Measurements from ENCODE around the gene CCDC89.

Gene CCDC89

GRCh38 chr11:85685125-85685819 is 723 bp downstream of the CCDC89 start:
- Histone ChIP-seq H3K36me3 (peaks cover 0 to 3% (median 0%) of the 10 kb centered on the region in 3 donors), H3K9me3 (no peaks in the 10 kb centered on the region), H3K27me3 (no peaks in the 10 kb centered on the region), H3K27ac (peak overlapping the region; percentile 74 to 80), H3K4me3 (peak overlapping the region; percentile 49 to 58), H3K4me1 (peaks cover 0 to 25% (median 10%) of the 10 kb centered on the region in 4 donors)
- TF ChIP-seq CTCF (IDR thresholded peaks at IDR 0.05), result no peak
- intact Hi-C loops (cut with DNase I; ENCODE audit: low total_unique reads), result no loop called here
- DNase-seq, result no peak

- Histone ChIP-seq H3K4me3 (peak overlapping the region; percentile 54 to 65), H3K27ac (peak overlapping the region; percentile 42 to 52), H3K36me3 (no peaks in the 10 kb centered on the region), H3K9me3 (no peaks in the 10 kb centered on the region), H3K4me1 (peaks cover 0 to 25% (median 10%) of the 10 kb centered on the region in 4 donors), H3K27me3 (no peaks in the 10 kb centered on the region)
- no peak for TF ChIP-seq CTCF (IDR thresholded peaks at IDR 0.05)
- intact Hi-C loops (cut with DNase I; ENCODE audit: low total_unique reads), result no loop called here
- peak; percentile 48 to 79 for DNase-seq
Observed at GRCh38 chr11:85682330-85683305, 3.4 kb downstream of the CCDC89 start.

GRCh38 chr11:85680897-85681296 is 5.1 kb downstream of the CCDC89 start:
- DNase-seq, result no peak
- H3K27me3 ChIP-seq, result no peaks in the 10 kb centered on the region
- no peak overlapping the region for H3K4me3 ChIP-seq
- intact Hi-C loops (cut with DNase I; ENCODE audit: low total_unique reads), result no loop called here
- no peak overlapping the region for H3K27ac ChIP-seq
- no peak for TF ChIP-seq CTCF (IDR thresholded peaks at IDR 0.05)
- H3K4me1 ChIP-seq, result peaks cover 0 to 16% (median 8%) of the 10 kb centered on the region in 4 donors
- H3K36me3 ChIP-seq, result no peaks in the 10 kb centered on the region
- H3K9me3 ChIP-seq, result no peaks in the 10 kb centered on the region

GRCh38 chr11:85679576-85679975 is 6.4 kb downstream of the CCDC89 start:
- H3K4me1 ChIP-seq, result peaks cover 0 to 6% (median 0%) of the 10 kb centered on the region in 4 donors
- H3K4me3 ChIP-seq, result no peak overlapping the region
- no peak overlapping the region for H3K27ac ChIP-seq
- TF ChIP-seq CTCF (IDR thresholded peaks at IDR 0.05), result no peak
- intact Hi-C loops (cut with DNase I; ENCODE audit: low total_unique reads), result no loop called here
- no peak for DNase-seq
- no peaks in the 10 kb centered on the region for H3K9me3 ChIP-seq
- H3K27me3 ChIP-seq, result no peaks in the 10 kb centered on the region
- no peaks in the 10 kb centered on the region for H3K36me3 ChIP-seq

GRCh38 chr11:85673393-85673792 is 12.6 kb downstream of the CCDC89 start:
- Histone ChIP-seq H3K27ac (no peak overlapping the region), H3K9me3 (no peaks in the 10 kb centered on the region), H3K36me3 (no peaks in the 10 kb centered on the region), H3K27me3 (no peaks in the 10 kb centered on the region), H3K4me1 (no peaks in the 10 kb centered on the region), H3K4me3 (no peak overlapping the region)
- no peak for DNase-seq
- intact Hi-C loops (cut with DNase I; ENCODE audit: low total_unique reads), result no loop called here
- TF ChIP-seq CTCF (IDR thresholded peaks at IDR 0.05), result no peak

Measured in tibial artery (tissue), 4 donors.